Smooth muscle cell of the coronary artery (primary cell): ENCODE data around the gene DNAH17. TPM values are rescaled to one million over a fixed set of nuclear protein-coding genes. Genes with fewer than 3 reads are reported as not detected.

Source experiments
- total RNA-seq: library from RNA; depleted of rRNA; stranded (reverse); fragments of >200 nt; gene quantifications from 2 replicates; pipeline ENCODE4 v1.2.3, GENCODE V29; 2014; ENCODE audit warnings: low replicate concordance

The DNAH17 gene, protein sequence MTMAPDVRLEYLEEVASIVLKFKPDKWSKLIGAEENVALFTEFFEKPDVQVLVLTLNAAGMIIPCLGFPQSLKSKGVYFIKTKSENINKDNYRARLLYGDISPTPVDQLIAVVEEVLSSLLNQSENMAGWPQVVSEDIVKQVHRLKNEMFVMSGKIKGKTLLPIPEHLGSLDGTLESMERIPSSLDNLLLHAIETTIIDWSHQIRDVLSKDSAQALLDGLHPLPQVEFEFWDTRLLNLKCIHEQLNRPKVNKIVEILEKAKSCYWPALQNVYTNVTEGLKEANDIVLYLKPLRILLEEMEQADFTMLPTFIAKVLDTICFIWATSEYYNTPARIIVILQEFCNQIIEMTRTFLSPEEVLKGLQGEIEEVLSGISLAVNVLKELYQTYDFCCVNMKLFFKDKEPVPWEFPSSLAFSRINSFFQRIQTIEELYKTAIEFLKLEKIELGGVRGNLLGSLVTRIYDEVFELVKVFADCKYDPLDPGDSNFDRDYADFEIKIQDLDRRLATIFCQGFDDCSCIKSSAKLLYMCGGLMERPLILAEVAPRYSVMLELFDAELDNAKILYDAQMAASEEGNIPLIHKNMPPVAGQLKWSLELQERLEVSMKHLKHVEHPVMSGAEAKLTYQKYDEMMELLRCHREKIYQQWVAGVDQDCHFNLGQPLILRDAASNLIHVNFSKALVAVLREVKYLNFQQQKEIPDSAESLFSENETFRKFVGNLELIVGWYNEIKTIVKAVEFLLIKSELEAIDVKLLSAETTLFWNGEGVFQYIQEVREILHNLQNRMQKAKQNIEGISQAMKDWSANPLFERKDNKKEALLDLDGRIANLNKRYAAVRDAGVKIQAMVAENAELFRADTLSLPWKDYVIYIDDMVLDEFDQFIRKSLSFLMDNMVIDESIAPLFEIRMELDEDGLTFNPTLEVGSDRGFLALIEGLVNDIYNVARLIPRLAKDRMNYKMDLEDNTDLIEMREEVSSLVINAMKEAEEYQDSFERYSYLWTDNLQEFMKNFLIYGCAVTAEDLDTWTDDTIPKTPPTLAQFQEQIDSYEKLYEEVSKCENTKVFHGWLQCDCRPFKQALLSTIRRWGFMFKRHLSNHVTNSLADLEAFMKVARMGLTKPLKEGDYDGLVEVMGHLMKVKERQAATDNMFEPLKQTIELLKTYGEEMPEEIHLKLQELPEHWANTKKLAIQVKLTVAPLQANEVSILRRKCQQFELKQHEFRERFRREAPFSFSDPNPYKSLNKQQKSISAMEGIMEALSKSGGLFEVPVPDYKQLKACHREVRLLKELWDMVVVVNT (N-terminal part only)
- total RNA-seq = under 0.01 TPM in 1 of 2 replicates, not detected in the other

GRCh38 chr17:78577296-78577695 is at the start of gene DNAH17:
Gene DNAH17 (minus strand): TSS chr17:78577396. CDS start chr17:78575057, 2,339 bp downstream.

DNA sequence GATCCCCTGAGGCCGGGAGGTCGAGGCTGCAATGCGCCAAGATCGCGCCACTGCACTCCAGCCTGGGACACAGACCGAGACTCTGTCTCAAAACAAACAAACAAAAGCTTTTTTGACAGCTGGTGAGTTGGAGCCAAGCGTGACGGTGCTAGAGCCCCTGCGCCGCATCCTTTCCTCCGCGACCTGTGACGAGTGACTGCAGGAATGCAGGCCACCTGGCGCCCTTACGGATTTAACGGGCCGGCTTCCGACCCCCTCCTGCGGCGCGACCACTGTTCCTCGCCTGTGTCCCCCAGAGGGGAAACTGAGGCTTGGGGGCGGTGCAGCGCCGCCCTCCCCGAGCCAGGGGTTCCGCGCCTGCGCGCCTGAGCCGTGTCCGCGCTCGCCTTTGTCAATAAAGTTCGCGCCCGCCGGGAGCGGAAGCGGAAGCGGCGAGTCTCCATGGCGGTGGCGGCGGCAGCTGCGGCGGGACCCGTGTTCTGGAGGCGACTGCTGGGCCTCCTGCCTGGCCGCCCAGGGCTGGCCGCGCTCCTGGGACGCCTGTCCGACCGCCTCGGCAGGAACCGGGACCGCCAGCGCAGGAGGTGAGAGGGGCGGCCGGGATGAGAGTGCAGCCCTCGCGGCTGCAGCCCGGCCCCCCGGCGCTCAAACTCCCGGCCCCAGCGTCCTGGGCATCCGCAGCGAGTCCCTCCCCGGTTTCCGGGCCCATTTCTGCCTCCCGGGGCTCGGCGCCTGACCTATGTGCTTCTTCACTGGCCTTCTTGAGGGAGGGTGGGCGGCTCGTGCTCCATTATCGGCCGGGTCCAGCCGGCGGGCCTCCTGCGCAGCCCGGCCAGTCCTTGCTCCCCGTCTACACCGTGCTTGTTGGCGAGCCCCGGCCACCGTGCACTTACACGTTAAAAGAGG is 198.7 kb downstream of the DNAH17 start, which contains the start of gene PGS1:
PGS1 (plus strand) TSS at position 425 of the 906 bp plus-strand sequence; CDS start at position 442, 17 bp downstream.

Other genes with a start within 250 kb of the DNAH17 start
- 37.6 and 61.4 TPM in 2 replicates for gene SOCS3, start 217.3 kb downstream of the DNAH17 start, total RNA-seq
- gene PGS1, start 198.7 kb downstream of the DNAH17 start, total RNA-seq = 19.6 and 43.5 TPM in 2 replicates
- 8.1 and 10.7 TPM in 2 replicates for gene CYTH1, start 204.9 kb upstream of the DNAH17 start, total RNA-seq